ENCODE measurements around the gene VIPR1. TPM values are rescaled to one million over a fixed set of nuclear protein-coding genes. Genes with fewer than 3 reads are reported as not detected.

Gene VIPR1
- total RNA-seq, 1 experiment from 2014 or later, result 0.28 TPM

DNA sequence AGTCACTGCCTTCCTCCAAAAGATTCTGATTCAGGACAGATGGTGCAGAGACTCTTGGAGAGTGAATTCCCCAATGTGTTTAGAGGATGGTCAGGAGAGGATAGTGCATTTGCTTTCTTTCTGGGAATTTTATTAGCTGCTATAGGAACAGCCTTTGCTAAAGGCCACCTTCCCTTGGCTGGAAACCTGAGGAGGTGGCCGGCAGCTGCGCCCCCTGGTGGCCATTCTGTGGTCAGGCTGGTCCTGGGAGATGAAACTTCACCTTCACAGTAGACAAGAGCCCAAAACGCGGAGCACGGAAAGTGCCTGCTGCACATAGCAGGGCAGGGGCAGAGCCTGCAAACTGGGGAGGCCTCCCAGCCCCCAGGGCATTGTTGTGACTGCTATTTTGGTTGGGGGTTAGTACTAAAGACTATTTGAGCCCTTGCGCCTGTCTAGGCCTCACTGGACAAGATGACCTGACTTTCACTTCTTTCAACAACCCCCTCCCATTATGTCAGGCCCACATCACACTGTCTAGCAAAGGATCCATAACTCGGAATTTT lies 45.0 kb downstream of the VIPR1 start:
- no peaks in the 10 kb centered on the region for H3K4me1 Mint-ChIP-seq (ENCODE audit: insufficient read depth, unreplicated experiment)
- TF ChIP-seq, protein P1, sequence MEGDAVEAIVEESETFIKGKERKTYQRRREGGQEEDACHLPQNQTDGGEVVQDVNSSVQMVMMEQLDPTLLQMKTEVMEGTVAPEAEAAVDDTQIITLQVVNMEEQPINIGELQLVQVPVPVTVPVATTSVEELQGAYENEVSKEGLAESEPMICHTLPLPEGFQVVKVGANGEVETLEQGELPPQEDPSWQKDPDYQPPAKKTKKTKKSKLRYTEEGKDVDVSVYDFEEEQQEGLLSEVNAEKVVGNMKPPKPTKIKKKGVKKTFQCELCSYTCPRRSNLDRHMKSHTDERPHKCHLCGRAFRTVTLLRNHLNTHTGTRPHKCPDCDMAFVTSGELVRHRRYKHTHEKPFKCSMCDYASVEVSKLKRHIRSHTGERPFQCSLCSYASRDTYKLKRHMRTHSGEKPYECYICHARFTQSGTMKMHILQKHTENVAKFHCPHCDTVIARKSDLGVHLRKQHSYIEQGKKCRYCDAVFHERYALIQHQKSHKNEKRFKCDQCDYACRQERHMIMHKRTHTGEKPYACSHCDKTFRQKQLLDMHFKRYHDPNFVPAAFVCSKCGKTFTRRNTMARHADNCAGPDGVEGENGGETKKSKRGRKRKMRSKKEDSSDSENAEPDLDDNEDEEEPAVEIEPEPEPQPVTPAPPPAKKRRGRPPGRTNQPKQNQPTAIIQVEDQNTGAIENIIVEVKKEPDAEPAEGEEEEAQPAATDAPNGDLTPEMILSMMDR (IDR thresholded peaks at IDR 0.05; ENCODE audit: unreplicated experiment), result peak; percentile 93
- POLR2A ChIA-PET, result interaction anchor here (0.7 to 1.5 kb wide), 4 partner anchors 45 to 180 kb away, joined by 3 read pairs; partner anchors contain the start of gene VIPR1
- H3K4me3 Mint-ChIP-seq (ENCODE audit: unreplicated experiment), result no peak overlapping the region
- DNase-seq (ENCODE audit: unreplicated experiment), result peak; percentile 56
- CTCF ChIA-PET, result interaction anchor here (0.7 to 6.2 kb wide), 41 partner anchors 9 to 409 kb away, joined by 3 to 51 read pairs (median 4); partner anchors contain the start of gene VIPR1
- intact Hi-C loops (cut with micrococcal nuclease), result loop anchor here (1.0 to 5.0 kb wide), 4 partner anchors 47 to 335 kb away; no protein-coding TSS in a partner anchor
- H3K27me3 Mint-ChIP-seq (ENCODE audit: insufficient read depth, unreplicated experiment), result no peaks in the 10 kb centered on the region
- peaks cover 45% of the 10 kb centered on the region for H3K36me3 Mint-ChIP-seq (ENCODE audit: insufficient read depth, unreplicated experiment)
- no TSS peak for BruUV-seq (replicated peaks)
- no peaks in the 10 kb centered on the region for H3K9me3 Mint-ChIP-seq (ENCODE audit: unreplicated experiment)
- H3K27ac Mint-ChIP-seq (ENCODE audit: low read depth, unreplicated experiment), result no peak overlapping the region

DNA sequence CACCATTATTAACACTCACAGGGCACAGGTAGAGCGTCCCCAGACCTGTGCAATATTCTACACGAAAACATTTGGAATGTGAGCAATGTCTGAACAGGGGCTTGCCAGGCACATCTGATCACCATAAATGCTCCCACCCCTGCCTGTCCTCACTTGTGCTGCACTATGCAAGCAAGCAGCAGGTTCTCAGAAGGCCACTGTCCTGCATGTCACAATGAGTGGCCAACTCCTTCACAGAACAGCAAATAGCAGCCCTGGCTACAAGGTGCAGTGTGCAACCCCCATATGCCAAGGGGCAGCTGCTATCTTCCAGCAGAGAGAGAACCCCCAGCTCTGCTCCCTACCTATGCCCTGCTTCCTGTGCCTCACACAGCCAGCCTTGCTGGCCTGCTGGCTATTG lies 46.7 kb downstream of the VIPR1 start:
- TF ChIP-seq, protein P1 (IDR thresholded peaks at IDR 0.05; ENCODE audit: unreplicated experiment), result no peak
- Mint-ChIP-seq H3K4me3 (ENCODE audit: unreplicated experiment) (no peak overlapping the region), H3K36me3 (ENCODE audit: insufficient read depth, unreplicated experiment) (peaks cover 61% of the 10 kb centered on the region), H3K9me3 (ENCODE audit: unreplicated experiment) (no peaks in the 10 kb centered on the region), H3K27ac (ENCODE audit: low read depth, unreplicated experiment) (peak overlapping the region; percentile 41), H3K4me1 (ENCODE audit: insufficient read depth, unreplicated experiment) (no peaks in the 10 kb centered on the region), H3K27me3 (ENCODE audit: insufficient read depth, unreplicated experiment) (no peaks in the 10 kb centered on the region)
- BruUV-seq (replicated peaks), result no TSS peak
- intact Hi-C loops (cut with micrococcal nuclease), result loop anchor here (5.0 kb wide), 1 partner anchor 333 kb away; no protein-coding TSS in a partner anchor
- POLR2A ChIA-PET, result no interaction called here
- DNase-seq (ENCODE audit: unreplicated experiment), result no peak
- CTCF ChIA-PET, result interaction anchor here (0.7 to 6.2 kb wide), 10 partner anchors 10 to 691 kb away, joined by 3 to 51 read pairs (median 8); no protein-coding TSS in a partner anchor

DNA sequence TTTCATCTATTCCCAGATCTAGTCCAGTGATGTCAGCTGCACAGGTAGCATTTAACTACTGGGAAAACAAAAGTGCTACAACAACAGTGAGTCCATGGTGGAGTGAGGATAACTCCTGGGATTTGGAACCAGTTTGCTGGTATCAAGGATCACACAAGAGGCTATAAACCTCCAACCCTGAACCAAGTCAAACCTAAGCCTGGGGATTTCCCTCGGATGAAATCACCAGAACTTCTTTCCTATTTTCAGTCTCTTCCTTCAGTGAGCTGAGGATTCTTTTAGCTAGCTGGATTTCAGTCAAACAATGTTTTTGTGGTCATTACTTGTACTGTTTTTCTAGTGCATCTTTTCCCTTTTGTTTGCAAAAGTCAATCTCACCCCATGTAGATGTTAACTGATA lies 47.8 kb downstream of the VIPR1 start:
- intact Hi-C loops (cut with micrococcal nuclease), result no loop called here
- ChIA-PET POLR2A (no interaction called here), CTCF (interaction anchor here (0.6 to 6.2 kb wide), 9 partner anchors 10 to 331 kb away, joined by 3 to 51 read pairs (median 5); no protein-coding TSS in a partner anchor)
- Mint-ChIP-seq H3K36me3 (ENCODE audit: insufficient read depth, unreplicated experiment) (peaks cover 71% of the 10 kb centered on the region), H3K27ac (ENCODE audit: low read depth, unreplicated experiment) (no peak overlapping the region), H3K27me3 (ENCODE audit: insufficient read depth, unreplicated experiment) (no peaks in the 10 kb centered on the region), H3K4me3 (ENCODE audit: unreplicated experiment) (no peak overlapping the region), H3K9me3 (ENCODE audit: unreplicated experiment) (no peaks in the 10 kb centered on the region), H3K4me1 (ENCODE audit: insufficient read depth, unreplicated experiment) (no peaks in the 10 kb centered on the region)
- DNase-seq (ENCODE audit: unreplicated experiment), result no peak
- TF ChIP-seq, protein P1 (IDR thresholded peaks at IDR 0.05; ENCODE audit: unreplicated experiment), result no peak
- no TSS peak for BruUV-seq (replicated peaks)

DNA sequence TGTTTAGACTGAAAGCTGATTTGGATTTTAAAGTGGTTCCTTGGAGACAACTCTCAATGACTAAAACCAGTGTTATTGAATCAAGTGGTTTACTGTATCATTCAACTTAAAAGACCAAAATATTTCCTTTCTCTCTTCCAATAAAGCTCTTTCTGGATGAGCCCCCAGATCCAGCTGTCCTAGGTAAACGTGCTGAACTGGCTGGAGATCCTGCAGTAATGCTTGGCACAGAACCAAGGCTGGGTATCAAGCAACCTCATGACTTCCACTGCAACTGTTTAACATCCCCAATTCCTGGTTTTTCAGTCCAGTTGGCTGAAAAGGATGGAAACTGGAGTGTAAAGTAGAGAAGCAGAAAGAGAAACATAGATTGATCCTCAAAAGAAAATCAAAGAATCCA lies 50.4 kb downstream of the VIPR1 start:
- CTCF ChIA-PET, result interaction anchor here (0.5 to 1.1 kb wide), 5 partner anchors 12 to 306 kb away, joined by 3 to 5 read pairs (median 3); no protein-coding TSS in a partner anchor
- POLR2A ChIA-PET, result interaction anchor here (1.3 kb wide), 1 partner anchor 37 kb away, joined by 3 read pairs; no protein-coding TSS in a partner anchor
- no peaks in the 10 kb centered on the region for H3K27me3 Mint-ChIP-seq (ENCODE audit: insufficient read depth, unreplicated experiment)
- no peak overlapping the region for H3K27ac Mint-ChIP-seq (ENCODE audit: low read depth, unreplicated experiment)
- no TSS peak for BruUV-seq (replicated peaks)
- no peak overlapping the region for H3K4me3 Mint-ChIP-seq (ENCODE audit: unreplicated experiment)
- no peak for DNase-seq (ENCODE audit: unreplicated experiment)
- H3K9me3 Mint-ChIP-seq (ENCODE audit: unreplicated experiment), result no peaks in the 10 kb centered on the region
- TF ChIP-seq, protein P1 (IDR thresholded peaks at IDR 0.05; ENCODE audit: unreplicated experiment), result no peak
- intact Hi-C loops (cut with micrococcal nuclease), result no loop called here
- H3K4me1 Mint-ChIP-seq (ENCODE audit: insufficient read depth, unreplicated experiment), result no peaks in the 10 kb centered on the region
- peaks cover 87% of the 10 kb centered on the region for H3K36me3 Mint-ChIP-seq (ENCODE audit: insufficient read depth, unreplicated experiment)

Data from MCF 10A (cell line).